ENCODE measurements around the gene CCDC77.
"Not testable (repeated sequence)": the region's sequence is repeated elsewhere in the genome, so short reads cannot be mapped to it uniquely, and the experiment has no call there.

The CCDC77 gene

DNA sequence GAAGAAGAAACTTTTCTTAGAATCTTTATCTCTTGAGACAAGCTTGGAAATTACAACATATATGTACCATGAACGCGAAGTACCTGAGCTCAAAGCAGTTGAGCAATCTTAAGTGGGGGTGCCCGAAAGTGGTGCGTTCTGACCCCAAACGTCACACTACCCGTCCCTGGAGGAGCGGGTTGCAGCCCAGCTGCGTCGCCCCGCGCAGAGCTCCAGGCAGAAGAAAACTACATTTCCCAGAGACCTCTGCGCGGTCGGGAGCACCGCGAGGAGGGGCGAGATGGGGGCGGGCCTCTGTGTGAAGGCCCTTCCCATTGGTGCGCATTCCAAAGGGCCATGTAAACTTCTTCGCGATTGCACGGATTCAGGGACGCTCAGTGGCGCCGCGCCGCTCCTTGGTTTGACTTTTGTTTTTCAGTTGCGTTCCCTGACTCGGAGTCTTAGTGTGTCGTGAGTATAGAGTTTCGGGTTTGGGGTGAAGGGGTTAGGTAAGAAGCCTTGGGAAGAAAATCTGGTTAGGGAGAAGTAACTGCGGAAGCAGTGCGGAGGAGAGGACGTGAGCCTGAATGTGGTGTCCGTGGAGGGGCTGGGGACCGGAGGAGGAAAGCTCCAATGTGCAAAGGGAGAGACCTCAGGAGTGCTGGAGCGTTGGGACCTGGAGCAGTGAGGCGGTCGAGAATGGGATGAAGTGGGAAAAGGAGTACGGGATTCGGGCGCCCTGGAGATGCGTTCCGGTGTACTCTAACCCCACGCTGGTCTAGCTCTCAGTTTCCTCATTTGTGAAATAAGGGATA lies at the start of gene CCDC77:
CCDC77 (plus strand) TSS at position 410 of the 794 bp plus-strand sequence. CDS start 7,740 bp downstream, outside the sequence.
- H3K27ac Mint-ChIP-seq: no peak within 1 kb of the TSS
- peaks cover 3% of the 10 kb centered on the region for H3K4me1 Mint-ChIP-seq (ENCODE audit: low read depth)
- peak; percentile 92 for DNase-seq (ENCODE audit: low spot score)
- no peaks in the 10 kb centered on the region for H3K9me3 Mint-ChIP-seq
- no peaks in the 10 kb centered on the region for H3K27me3 Mint-ChIP-seq (ENCODE audit: low read depth)
- H3K4me3 Mint-ChIP-seq: no peak within 1 kb of the TSS
- H3K36me3 Mint-ChIP-seq (ENCODE audit: low read depth): no peaks in the 10 kb centered on the region

DNA sequence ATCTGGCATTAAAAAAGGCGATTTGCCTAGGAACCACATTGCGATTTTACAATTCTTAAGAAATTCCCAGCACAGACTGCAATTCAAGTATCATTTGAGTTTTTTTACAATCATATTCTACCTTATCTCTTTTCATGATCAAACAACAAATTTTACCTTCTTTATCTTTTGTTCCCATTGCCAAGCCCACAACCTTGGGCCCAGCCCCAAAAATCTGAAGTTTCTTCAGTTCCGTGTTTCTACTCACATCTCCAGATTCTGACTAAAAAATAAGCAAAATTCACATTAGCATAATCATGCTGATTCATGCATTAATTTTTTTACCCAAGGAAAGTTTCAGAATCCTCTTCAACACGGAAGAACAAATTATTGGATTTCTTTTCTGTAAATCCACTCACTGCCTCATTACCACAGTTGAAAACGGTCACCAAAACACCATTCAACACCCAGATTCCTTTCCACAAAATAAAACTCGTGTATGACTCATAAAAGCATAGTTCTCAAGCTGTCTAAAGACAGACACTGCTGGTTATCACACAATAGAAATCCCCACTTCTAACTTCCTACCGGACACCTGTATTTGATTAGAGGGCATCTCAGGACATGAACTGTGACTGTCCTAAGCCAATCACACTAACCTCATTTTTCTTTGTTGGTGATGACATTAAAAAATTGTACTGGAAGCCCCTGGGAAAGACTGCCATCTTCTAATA lies 45.0 kb upstream of the CCDC77 start:
- DNase-seq (ENCODE audit: low spot score): no peak
- Mint-ChIP-seq H3K4me1 (ENCODE audit: low read depth) (peaks cover 5% of the 10 kb centered on the region), H3K27me3 (ENCODE audit: low read depth) (no peaks in the 10 kb centered on the region), H3K36me3 (ENCODE audit: low read depth) (peaks cover 70% of the 10 kb centered on the region), H3K9me3 (no peaks in the 10 kb centered on the region), H3K4me3 (no peak overlapping the region), H3K27ac (no peak overlapping the region)

DNA sequence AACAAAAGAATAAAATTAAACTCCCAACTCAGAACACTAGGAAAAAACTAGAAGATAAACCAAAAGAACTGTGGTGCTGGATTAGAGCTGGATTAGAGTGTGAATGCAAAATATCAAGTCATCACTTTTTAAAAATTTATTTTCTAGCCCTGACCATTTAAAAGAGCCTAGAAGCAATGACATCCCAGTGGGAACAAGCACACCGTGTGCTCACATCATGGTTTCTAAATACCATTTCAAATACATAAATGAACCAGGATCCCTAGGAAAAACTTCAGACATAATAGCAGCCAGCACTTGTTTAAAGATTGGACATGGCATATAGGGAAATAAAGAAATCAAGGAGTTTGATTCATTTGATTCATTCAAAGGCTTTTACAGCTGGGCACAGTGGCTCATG lies 42.4 kb upstream of the CCDC77 start:
- no peaks in the 10 kb centered on the region for H3K9me3 Mint-ChIP-seq

GRCh38 chr12:366820-367219 lies 34.6 kb upstream of the CCDC77 start:
- Mint-ChIP-seq H3K4me3 (no peak overlapping the region), H3K9me3 (peaks cover 9% of the 10 kb centered on the region), H3K4me1 (ENCODE audit: low read depth) (no peaks in the 10 kb centered on the region), H3K36me3 (ENCODE audit: low read depth) (peaks cover 84% of the 10 kb centered on the region), H3K27me3 (ENCODE audit: low read depth) (no peaks in the 10 kb centered on the region), H3K27ac (no peak overlapping the region)
- no peak for DNase-seq (ENCODE audit: low spot score)

More for the DNA sequence above, 42.4 kb upstream of the CCDC77 start:
- no peak overlapping the region for H3K4me3 Mint-ChIP-seq
- no peak for DNase-seq (ENCODE audit: low spot score)
- peaks cover 77% of the 10 kb centered on the region for H3K36me3 Mint-ChIP-seq (ENCODE audit: low read depth)
- H3K27ac Mint-ChIP-seq: no peak overlapping the region
- H3K4me1 Mint-ChIP-seq (ENCODE audit: low read depth): peaks cover 5% of the 10 kb centered on the region
- no peaks in the 10 kb centered on the region for H3K27me3 Mint-ChIP-seq (ENCODE audit: low read depth)

DNA sequence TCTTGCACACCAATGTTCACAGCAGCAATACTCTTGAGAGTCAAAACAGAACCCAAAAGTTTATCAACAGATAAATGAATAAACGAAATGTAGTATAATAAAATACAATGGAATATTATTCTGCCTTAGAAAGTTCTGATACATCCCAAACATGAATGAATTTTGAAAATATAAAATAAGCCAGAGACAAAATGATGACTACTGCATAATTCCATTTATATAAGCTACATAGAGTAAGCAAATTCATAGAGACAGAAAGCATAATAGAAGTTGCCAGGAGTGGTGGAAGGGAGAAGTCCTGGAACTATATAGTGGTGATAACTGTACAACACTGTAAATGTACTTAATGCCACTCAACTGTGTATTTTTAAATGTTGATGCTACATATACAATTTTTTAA lies 33.5 kb upstream of the CCDC77 start:
- peaks cover 84% of the 10 kb centered on the region for H3K36me3 Mint-ChIP-seq (ENCODE audit: low read depth)
- DNase-seq (ENCODE audit: low spot score): no peak
- H3K27me3 Mint-ChIP-seq (ENCODE audit: low read depth): no peaks in the 10 kb centered on the region
- no peak overlapping the region for H3K4me3 Mint-ChIP-seq
- H3K9me3 Mint-ChIP-seq: peaks cover 17% of the 10 kb centered on the region
- no peaks in the 10 kb centered on the region for H3K4me1 Mint-ChIP-seq (ENCODE audit: low read depth)
- H3K27ac Mint-ChIP-seq: no peak overlapping the region

- peaks cover 35% of the 10 kb centered on the region for H3K9me3 Mint-ChIP-seq
- not testable (repeated sequence) for H3K27ac Mint-ChIP-seq
Measured at GRCh38 chr12:370739-371485, 30.5 kb upstream of the CCDC77 start.

GRCh38 chr12:386651-387050 lies 14.8 kb upstream of the CCDC77 start:
- Mint-ChIP-seq H3K27me3 (ENCODE audit: low read depth) (no peaks in the 10 kb centered on the region), H3K9me3 (no peaks in the 10 kb centered on the region), H3K36me3 (ENCODE audit: low read depth) (peaks cover 39% of the 10 kb centered on the region), H3K27ac (no peak overlapping the region), H3K4me1 (ENCODE audit: low read depth) (peaks cover 22% of the 10 kb centered on the region), H3K4me3 (peak overlapping the region; percentile 38)
- DNase-seq (ENCODE audit: low spot score): no peak

More at GRCh38 chr12:370739-371485, 30.5 kb upstream of the CCDC77 start:
- H3K4me3 Mint-ChIP-seq; H3K4me1 Mint-ChIP-seq (ENCODE audit: low read depth); DNase-seq (ENCODE audit: low spot score); H3K27me3 Mint-ChIP-seq (ENCODE audit: low read depth): not testable (repeated sequence)
- peaks cover 87% of the 10 kb centered on the region for H3K36me3 Mint-ChIP-seq (ENCODE audit: low read depth)

DNA sequence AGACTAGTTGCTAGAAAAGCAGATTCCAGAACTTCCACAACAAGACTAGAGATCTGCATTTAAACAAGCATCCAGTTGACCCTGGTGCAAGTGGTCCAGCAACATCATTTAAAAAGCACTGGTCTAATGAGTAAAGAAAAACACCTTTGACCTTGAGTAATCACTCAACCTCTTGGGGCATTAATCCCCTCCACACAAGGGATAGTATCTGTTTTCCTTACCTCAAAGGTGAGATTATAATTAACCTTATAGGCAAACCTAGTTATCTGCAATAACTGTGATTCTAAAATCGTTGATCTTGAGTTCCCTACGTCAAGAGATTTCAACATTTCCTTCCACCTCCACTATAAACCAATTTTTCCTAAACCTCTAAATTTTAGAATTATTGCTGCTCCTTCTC lies 13.4 kb upstream of the CCDC77 start:
- Mint-ChIP-seq H3K4me3 (peak overlapping the region; percentile 99), H3K9me3 (no peaks in the 10 kb centered on the region), H3K4me1 (ENCODE audit: low read depth) (peaks cover 22% of the 10 kb centered on the region), H3K27ac (peak overlapping the region; percentile 99), H3K27me3 (ENCODE audit: low read depth) (no peaks in the 10 kb centered on the region), H3K36me3 (ENCODE audit: low read depth) (peaks cover 35% of the 10 kb centered on the region)
- DNase-seq (ENCODE audit: low spot score): no peak

DNA sequence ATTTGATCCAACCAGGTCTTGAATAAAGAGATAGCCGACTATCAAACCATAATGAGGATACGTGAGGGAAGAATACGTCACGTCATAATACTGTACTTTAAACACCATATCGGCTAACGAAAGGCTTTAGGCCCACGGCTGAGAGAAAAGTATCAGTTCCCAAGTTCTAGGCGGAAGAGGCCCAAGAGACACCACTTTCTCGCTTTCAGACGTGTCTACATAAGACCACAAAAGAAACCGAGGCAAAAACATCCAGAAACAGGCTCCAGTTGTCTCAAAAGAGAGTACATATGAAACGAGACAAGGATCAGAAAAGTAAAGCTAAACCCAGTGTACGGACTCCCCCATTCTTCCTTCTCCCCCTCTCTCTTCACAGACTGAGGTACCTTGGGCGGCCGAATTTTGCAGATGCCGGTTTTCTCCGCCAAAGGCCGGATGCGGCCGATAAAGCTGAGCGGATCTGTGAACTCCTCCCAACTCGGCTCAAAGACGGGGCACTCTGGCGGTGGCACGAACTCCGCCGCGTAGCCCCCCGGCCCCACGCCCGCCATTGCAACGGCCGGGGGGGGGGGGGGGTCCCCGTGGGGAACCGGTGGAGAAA lies 12.8 kb upstream of the CCDC77 start:
- Mint-ChIP-seq H3K4me1 (ENCODE audit: low read depth) (peaks cover 22% of the 10 kb centered on the region), H3K4me3 (peak overlapping the region; percentile 99), H3K27me3 (ENCODE audit: low read depth) (no peaks in the 10 kb centered on the region), H3K9me3 (no peaks in the 10 kb centered on the region), H3K36me3 (ENCODE audit: low read depth) (peaks cover 30% of the 10 kb centered on the region), H3K27ac (peak overlapping the region; percentile 99)
- DNase-seq (ENCODE audit: low spot score): peak; percentile 39

DNA sequence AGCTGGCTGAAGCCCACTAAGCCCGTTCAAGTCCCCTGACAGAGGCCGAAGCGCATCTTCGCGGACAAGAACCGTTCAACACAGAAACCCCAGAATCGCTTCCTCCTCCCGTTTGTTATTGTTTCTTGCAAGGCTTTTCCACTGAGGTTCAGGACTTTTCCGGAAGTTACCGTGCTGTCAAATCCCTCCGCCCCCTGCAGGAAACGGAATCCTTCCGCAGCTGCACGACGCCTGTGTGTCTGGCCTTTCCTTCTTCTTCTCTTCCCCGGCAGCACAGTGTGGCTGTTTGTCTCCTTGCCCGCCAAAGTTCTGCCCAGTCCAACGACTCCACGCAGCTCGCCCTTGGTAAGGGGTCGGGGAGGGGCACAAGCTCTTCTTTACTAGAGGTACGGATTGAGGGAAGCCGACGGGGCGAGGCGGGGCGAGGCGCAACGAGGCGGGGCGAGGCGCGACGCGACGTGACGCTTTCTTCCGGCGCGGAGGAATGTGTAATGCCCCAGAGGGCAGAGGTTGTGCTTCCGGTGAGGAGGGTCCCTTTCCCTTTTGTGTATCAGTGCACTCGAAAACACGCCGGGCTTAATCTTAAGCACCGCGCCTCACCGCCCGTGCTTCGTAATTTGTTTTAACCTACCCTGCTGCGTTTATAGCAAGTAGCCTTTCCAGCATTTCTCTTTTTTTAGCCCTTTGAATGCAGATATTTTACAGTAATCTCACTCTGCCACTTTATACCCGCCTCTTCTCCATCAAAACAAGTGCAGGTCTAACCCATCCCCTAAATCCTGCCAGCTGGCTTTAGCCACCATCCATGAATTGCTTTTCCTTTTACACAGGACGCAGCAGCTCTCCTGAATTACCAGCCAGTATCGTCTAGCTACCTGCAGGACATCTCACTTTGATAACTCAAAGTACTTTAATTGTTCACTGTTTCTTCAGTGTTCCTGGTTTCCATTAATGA lies 12.0 kb upstream of the CCDC77 start, which contains the start of gene KDM5A:
KDM5A (minus strand) TSS at position 179 of the 955 bp plus-strand sequence. CDS start 229 bp downstream, outside the sequence.
- Mint-ChIP-seq H3K4me3 (peak within 1 kb of the TSS; percentile 99), H3K27ac (peak within 1 kb of the TSS; percentile 99), H3K9me3 (no peaks in the 10 kb centered on the region), H3K27me3 (ENCODE audit: low read depth) (no peaks in the 10 kb centered on the region), H3K4me1 (ENCODE audit: low read depth) (peaks cover 22% of the 10 kb centered on the region), H3K36me3 (ENCODE audit: low read depth) (peaks cover 24% of the 10 kb centered on the region)
- DNase-seq (ENCODE audit: low spot score): peak; percentile 85

- Mint-ChIP-seq H3K27ac (no peak overlapping the region), H3K9me3 (no peaks in the 10 kb centered on the region), H3K4me3 (no peak overlapping the region), H3K27me3 (ENCODE audit: low read depth) (no peaks in the 10 kb centered on the region), H3K4me1 (ENCODE audit: low read depth) (peaks cover 3% of the 10 kb centered on the region), H3K36me3 (ENCODE audit: low read depth) (no peaks in the 10 kb centered on the region)
- DNase-seq (ENCODE audit: low spot score): no peak
Measured at GRCh38 chr12:400828-401227, 616 bp upstream of the CCDC77 start.

DNA sequence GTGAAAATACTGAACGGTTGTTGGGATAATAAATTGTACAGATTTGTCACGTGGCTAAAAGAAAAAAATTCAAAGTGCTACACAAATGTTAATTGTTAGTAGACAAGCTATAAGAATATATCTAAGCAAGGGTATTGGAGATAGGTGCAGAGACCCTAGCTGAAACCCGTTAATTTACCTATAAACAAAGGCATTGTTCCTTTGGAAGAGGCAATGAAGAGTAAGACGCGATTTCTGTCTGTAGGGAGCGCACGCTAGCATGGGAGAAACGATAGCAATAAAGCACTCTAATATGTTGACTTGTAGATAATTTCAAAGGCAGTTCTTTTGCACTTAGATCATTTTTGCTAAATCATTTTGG lies 565 bp downstream of the CCDC77 start:
- Mint-ChIP-seq H3K27me3 (ENCODE audit: low read depth) (no peaks in the 10 kb centered on the region), H3K4me3 (no peak overlapping the region), H3K27ac (no peak overlapping the region), H3K4me1 (ENCODE audit: low read depth) (peaks cover 3% of the 10 kb centered on the region), H3K9me3 (no peaks in the 10 kb centered on the region), H3K36me3 (ENCODE audit: low read depth) (no peaks in the 10 kb centered on the region)
- DNase-seq (ENCODE audit: low spot score): no peak

DNA sequence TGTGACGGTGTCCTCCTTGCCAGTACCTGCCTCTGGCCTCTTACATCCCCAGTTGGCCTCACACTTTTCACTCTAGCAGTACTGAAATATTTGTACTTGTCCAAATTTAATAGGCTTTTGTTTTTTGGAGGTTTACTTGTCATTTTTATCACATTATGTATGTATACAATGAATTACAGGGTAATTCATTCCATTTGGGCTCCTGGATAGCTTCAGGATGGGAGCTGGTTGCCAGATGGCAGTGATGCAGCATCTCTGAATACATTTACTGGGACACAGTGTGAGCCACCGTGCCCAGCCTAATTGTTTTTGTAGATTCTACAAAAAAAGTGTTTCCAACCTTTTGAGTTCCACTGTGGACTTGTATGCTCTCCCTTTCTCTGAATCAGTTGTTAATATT lies 13.4 kb downstream of the CCDC77 start:
- Mint-ChIP-seq H3K27ac (no peak overlapping the region), H3K4me3 (no peak overlapping the region), H3K9me3 (no peaks in the 10 kb centered on the region), H3K4me1 (ENCODE audit: low read depth) (no peaks in the 10 kb centered on the region), H3K27me3 (ENCODE audit: low read depth) (no peaks in the 10 kb centered on the region), H3K36me3 (ENCODE audit: low read depth) (peaks cover 26% of the 10 kb centered on the region)
- DNase-seq (ENCODE audit: low spot score): no peak
